HG02870 (cell line): ENCODE data around the gene MYCBP.
"Not testable (repeated sequence)": the region's sequence is repeated elsewhere in the genome, so short reads cannot be mapped to it uniquely, and the experiment has no call there.

Source experiments
- ATAC-seq: cut with Tn5 transposase; IDR thresholded peaks from one replicate; pipeline ENCODE4 v1.9.1; 2021; ENCODE audit warnings: mild to moderate bottlenecking, moderate library complexity; ENCODE audit not compliant: unreplicated experiment

MYCBP gene

DNA sequence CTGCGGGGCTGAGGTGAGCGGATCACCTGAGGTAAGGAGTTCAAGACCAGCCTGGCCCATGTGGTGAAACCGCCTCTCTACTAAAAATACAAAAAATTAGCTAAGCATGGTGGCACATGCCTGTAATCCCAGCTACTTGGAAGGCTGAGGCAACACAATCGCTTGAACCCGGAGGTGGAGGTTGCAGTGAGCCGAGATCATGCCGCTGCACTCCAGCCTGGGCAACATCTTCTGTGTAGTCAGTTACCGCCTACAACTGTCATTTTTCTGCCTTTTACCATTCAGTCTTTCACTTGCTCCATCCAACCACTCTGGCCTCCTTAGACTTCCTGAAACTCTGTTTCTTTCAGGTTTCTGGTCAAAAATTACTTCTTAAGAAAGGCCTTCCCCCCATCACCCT, 2.2 kb downstream of the MYCBP start:
- no peak for ATAC-seq

DNA sequence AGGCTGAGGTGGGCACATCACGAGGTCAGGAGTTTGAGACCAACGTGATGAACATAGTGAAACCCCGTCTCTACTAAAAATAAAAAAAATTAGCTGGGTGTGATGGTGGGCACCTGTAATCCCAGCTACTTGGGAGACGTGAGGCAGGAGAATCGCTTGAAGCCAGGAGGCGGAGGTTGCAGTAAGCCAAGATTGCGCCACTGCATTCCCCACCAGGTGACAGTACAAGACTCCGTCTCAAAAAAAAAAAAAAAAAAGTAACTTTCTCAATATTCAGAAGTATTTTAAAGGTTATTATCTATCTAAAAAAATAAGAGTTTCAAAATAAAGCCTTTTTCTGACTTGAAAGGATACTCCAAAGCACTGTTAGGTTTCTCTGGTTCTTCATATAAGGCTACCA, 5.9 kb downstream of the MYCBP start:
- ATAC-seq, result no peak

DNA sequence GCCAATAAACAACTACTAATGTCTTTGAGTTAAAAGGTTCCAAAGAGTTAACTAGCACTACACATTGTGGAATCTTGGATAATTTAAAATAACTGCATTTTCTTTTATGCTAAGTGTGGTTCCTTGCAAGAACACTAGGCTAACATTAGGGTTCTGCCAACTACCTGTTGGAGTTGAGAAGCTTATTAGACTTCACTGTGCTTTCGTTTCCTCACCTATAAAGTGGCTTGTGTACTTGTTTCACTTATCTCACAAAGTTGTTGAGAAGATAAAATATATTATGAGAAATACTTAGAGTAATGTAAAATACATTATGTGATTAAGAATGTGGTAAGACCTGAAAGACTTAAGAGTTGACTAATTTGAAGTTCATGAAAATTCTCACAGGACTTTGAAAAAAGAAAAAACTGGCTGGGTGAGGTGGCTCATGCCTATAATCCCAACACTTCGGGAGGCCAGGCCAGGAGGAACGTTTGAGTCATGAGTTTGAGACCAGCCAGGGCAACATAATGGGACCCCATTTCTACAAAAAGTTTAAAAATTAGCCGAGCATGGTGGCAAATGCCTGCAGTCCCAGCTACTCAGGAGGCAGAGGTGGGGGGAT, 7.9 kb downstream of the MYCBP start:
- ATAC-seq, result no peak

DNA sequence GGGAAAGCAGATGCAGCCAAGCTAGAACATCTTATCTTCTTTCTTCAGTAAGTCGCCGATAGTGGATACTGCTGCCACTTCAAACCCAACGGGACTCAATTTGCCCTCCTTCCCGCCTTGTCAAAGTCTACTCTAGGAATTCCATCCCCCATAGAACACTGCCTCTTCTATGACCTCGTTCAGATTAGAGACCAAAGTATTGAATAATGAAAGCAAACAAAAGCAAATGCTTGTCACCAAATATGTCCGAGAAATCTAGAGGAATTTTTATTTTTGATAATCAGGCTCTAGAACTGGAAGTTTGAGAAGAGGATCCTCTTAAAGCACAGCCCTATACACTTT, 12.7 kb downstream of the MYCBP start:
- ATAC-seq, result no peak

DNA sequence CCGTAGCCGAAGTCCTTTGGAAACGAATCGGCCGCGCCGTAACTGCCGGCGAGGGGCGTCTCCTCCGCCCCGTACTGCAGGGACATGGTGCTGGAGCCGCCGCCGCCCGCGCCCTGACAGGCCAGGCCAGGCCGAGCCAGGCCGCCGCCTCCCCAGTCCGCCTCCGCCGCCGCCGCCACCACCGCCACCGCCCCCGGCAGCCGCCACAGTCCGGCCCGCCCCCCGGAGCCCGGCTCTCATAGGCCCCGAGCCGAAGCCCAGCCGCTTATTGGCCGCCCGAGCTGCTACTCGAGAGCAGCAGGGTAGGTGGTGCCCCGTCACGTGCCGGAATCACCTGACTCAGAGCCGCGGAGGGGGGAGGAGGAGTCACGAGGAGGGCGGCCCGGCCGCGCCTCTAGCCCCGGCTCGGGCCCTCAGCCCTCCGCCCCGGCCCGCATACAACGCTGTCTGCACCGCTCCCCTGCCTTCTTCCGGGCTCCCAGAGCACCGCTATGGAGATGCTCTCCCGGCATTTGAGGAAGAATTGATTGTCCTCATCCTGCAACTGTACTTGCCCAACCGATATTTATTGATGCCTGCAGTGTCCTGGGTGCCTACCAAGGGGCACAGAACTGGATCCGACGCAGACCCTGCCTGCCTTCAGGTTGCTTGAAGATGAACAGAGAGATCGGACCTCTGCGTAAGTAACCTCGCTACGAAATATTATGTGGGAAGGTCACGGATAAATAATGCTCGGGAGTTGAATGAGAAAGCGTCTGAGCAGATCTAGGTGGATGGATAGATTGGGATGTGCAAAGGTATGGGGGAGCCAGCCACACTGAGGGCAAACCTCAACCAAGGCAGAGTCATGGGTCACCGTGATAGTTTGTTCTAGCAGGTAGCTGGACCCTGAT, 13.3 kb downstream of the MYCBP start, which contains the start of gene RRAGC:
RRAGC (minus strand) TSS at position 212 of the 893 bp plus-strand sequence; CDS start at position 86, 126 bp downstream.
- ATAC-seq, result peak; percentile 94

DNA sequence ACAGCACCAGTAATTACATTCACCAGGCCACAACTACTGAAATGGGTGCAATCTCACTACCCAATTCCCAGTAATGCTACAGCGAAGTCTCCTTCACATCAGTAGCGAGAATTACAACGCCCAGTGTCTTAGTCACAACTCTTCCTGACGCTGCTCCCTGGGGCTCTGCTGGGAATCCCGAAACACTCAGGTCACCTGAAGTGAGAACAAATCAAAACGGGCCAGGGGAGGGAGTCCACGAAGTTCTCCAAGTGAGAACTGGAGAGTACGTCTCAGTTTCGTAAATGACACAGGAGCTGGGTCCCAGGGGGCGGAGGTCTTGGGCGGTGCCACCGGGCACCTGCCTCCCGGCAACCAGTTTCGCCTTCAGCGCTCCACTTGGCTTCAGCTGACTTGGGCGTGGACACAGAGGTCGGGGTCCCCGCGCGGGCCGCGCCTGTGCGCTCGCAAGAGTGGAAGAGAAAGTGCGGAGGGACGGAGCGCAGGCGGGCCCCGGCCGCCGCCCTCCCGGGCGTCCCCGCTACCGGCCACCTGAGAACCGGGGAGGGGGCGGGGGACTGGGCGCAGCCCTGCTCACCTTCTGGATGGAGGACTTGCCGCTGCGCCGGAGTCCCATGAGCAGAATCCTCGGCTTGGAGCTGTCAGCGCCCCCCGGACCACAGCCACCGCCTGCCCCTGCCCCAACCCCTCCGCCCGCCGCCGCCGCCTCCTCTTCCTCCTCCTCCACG, 14.2 kb downstream of the MYCBP start:
- peak; percentile 33 for ATAC-seq

DNA sequence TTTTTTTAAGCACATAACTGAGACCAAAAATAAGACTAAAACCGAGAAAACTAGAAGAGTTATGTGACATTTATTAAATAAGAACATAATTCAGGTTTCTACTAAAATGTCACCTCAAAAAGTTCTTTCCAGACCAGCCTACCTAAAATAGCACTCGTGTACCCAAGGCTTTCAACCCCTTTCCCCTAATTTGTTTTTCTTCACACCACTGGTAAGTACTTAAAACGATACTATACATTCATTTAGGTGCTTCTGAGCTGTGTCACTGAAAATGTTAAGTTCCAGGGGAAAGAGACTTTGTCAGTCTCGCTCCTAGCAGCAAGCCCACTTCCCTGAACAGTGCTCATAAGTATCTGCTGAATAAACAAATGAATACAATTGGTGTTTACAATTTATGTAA, 20.4 kb downstream of the MYCBP start:
- peak; percentile 72 for ATAC-seq

DNA sequence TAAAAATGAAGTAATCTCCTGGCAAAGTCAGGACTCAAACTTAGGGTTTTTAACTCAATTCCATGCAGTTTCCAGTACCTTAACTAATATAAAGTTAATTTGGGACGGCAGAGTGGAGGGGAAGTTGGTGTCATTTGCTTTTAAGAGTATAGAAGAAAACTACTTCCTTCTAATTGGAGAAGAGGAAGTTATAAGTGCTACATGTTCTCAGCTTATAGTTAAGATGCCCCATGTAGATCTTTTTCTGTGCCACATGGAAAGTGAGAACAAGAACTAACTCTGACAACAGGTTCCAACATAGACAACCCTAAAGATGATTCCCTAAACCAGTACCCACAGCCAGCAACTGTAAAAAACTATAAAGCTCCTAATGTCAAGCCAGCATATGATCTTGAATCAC, 25.1 kb downstream of the MYCBP start:
- no peak for ATAC-seq

DNA sequence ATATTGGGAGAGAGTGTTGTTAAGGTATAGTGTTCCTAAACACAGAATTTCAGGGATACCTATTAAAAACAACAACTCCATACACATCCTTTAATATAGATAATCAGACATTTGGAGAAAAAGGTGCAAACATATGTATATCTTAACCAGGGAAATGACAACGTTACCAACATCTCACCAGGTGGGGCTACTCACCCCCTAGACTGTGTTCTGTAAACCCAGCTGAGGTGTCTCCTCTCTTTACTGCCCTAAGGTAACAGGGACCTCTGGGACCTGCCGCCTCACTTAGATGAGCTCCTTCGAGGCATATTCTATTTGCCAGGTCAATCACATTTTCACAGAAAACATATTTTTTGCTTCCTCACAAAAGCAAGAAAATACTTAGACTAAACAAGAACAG, 26.9 kb downstream of the MYCBP start:
- ATAC-seq, result no peak

DNA sequence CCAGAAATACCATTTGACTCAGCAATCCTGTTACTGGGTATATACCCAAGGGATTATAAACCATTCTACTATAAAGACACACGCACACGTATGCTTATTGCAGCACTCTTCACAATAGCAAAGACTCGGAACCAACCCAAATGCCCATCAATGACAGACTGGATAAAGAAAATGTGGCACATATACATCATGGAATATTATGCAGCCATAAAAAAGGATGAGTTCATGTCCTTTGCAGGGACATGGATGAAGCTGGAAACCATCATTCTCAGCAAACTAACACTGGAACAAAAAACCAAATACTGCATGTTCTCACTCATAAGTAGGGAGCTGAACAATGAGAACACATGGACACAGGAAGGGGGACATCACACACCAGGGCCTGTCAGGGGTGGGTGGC, 28.1 kb downstream of the MYCBP start:
- not testable (repeated sequence) for ATAC-seq

DNA sequence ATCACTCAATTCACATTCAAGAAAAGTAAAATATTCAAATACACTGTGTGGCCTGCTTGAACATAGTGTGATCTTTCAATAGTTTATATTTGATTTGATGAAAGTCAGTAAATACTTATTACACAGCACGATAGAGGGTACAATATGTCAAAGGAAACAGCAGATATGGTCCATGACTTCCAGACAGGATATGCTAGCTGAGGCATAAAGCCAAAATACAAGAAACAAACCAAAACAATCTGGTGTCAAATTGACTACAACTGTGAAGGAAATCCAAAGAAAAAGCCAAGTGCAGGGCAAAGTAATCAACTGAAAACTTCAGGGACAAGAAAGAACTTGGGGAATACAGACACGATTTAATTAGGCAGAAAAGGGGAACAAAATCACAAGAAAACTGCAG, 32.9 kb downstream of the MYCBP start:
- no peak for ATAC-seq

DNA sequence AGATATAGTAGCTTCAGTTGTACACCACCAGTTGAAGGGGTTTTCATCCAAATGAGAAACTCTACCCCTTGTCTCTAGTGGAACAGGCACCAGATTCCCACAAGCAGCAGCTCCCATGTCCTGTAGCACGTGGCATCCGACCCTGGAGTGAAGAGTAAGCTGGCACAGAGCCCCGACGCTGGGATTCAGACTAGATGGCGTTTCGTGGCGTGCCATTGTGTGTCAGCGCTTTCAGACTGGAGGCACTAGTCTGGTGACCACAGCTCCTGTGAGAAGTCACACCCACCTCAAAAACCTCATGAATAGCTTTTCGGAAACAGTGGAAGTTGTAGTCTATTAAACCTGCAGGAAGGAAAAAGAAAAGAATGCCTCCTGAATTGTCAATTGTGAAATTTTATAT, 33.8 kb downstream of the MYCBP start:
- ATAC-seq, result no peak

DNA sequence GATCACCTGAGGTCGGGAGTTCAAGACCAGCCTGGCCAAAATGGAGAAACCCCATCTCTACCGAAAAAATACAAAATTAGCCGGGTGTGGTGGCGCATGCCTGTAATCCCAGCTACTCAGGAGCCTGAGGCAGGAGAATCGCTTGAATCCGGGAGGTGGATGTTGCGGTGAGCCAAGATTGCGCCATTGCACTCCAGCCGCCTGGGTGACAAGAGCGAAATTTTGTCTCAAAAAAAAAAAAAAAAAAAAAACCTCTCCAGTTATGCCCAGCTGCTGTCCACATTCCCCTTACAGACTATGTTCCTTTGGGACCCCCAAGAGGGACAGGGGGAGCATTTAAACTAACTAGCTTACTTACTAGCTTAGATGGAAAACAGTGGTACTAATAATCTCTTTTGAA, 36.8 kb downstream of the MYCBP start:
- ATAC-seq, result not testable (repeated sequence)

DNA sequence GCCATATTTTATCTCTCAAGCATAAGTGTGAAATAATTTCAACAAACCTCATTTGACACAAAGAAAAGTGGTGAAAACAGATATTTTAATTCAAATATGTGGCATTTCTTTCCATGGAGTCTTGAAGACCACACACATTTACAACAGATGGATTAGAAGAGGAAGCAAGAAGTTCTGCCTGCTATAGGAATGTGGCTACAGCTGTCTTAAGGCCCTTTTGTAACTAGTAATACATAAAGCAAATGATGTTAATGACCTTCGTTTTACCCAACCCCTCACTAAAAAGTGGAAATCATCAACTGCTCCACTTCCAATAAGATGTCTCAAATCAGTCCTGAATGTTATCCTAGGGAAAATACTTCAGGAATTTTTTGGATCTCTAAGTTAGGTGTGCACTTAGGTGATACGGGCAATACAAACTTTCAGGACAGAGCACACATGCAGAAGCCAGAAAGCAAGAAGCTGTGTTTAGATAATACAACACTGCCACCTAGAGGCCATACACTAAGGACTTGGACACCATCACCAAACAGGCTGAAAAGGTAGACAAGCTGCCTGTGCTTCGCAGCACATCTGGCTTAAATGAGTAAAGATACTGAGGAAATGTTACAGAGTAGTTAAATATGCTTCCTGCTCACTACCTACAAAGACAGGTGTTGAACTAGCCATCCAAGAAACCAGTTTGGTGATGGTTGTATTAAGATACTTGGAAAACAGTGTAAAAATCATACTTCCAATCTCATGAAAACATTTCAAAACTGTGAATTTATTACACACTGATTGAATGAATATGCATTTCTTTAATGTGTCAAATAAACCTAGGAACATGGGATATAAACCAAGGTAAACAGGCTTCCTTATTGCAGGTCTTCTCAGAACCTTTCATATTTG, 38.0 kb downstream of the MYCBP start:
- ATAC-seq, result no peak

DNA sequence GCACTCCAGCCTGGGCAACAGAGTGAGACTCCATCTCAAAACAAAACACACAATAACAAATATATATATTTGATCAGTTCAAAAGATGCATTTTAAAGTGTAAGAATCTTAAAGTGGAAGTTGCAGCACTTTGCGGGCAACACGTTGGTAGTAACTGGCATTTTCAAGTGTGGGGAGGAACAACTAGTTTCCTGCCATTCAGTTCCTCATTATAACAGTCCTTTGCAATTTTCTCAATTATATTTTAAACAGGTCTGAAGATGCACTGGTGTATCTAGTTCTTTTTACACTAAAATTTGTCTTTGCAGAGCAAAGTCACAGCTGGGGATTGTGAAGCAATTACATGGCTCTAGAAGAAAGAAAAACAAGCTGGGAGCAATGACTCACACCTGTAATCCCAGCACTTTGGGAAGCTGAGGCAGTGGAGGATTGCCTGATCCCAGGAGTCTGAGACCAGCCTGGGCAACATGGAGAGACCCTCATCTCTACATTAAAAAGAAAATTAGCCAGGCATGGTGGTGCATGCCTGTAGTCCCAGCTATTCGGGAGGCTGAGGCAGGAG, 38.8 kb downstream of the MYCBP start:
- no peak for ATAC-seq

DNA sequence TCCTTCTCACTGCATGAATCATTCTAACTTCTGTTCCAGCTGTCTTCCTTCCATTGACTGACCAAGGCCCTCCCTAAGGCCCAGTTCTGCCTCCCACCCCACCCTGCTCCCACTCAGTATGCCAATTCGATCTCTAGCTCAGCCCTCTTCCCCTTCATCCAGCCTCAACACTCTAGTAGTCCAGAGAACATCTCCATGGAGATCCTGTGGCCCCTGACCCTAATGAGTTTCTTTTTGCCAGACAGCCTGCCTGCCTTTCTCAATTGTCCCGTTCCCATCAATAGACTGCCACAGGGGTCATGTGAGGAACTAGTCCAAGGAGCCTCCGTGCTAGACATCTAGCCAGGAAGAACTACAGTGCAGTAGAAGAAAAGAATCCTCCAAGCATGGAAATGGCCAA, 40.0 kb downstream of the MYCBP start:
- ATAC-seq, result no peak

DNA sequence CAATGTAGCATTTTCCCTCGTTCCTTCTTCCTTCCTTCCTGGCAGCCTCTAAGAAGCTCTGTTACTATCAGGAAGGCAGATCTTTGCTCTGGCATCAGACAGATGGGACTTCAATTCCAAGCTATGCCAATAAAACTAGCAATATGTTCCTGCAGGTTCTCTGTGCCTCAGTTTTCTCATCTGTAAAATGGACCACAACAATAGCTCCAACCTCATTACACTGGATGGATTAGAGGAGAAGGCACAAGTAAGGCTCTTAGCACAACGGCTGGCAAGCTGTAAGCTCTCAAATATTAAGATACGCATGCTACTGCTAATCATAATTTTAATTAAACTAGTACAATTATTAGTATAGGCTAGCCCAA, 40.8 kb downstream of the MYCBP start:
- ATAC-seq, result no peak

DNA sequence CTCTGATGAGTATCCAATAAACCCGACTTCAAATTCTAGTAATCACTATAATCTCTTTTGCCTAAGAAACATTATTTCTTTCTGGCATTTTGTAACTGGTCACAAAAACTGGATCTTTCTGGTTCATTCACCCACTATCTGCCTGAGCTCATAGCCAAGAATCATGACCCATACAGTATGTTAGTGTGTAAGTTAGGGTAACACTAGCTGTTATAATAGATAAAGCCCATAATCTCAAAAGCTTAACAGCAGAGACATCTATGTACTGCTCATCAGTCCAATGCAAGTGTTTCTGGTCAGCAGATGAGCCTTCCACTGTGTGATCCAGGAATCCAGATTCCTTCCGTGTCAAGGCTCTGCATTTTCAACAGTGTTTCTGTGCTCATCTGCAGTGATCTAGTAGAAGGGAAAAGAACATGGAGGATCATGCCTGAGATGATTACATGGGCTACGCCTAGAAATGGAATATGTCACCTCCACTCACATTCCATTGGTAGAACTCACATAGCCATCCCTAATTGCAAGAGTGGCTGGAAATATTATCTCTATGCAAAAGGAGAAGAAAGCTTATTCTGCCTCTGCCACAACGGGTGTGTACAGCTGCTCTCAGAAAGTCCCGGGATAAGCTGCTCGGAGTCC, 41.3 kb downstream of the MYCBP start:
- no peak for ATAC-seq

DNA sequence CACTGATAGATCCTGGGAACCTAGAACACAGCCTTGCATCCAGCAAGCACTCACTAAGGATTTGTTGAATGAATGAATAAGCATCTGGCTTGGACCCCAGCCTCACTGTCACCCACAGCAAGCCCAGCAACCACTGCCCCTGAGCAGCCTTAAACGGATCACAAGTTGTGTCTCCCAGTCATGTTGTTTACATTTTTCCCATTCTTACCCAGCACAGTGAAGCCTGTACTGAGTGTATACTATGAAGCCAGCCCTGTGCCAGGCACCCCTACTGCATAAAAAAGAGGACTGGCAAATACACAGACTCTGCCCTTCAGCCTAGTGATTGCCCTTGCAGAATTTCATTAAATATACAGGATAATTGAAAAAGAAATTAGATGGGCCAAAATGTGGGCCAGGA, 43.8 kb downstream of the MYCBP start:
- no peak for ATAC-seq

DNA sequence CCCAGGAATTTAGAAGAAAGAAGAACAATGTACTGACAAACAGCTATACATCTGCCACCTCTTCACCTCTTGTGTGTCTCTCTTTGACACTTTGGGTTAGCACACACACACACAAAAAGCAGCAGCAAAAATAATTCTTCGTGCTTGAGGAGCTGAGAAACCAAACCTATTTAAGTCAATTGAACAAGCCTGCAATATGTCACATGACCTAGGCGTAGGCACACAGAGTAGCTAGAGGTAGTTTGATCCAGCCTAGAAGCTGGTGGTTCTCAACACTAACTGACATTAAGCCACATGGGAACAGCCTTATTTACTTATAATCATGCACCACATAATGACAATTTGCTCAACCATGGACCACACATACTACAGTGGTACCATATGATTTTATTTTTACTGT, 45.8 kb downstream of the MYCBP start:
- ATAC-seq, result no peak
